Measurements from ENCODE around the gene SLCO3A1.

DNA sequence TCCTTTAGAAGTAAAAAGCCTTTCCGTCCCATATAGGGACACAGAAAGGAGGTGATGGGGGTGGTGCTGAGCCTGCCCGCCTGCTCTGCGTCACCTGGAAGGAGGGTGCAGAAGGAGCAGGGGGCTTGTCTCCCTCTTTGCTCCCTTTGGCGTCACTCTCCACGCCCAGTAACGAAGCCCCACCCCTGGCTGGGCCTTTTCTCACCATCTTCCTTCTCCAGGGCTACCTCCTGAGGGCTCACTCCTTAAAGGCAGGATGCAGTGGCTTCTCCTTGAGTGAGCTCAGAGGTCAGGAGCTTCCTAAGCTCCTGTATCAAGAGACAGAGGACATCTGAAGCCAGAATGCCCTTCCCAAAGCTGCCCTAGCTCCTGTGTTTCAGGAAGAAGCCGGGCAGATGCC, 31.5 kb downstream of the SLCO3A1 start:
- no peak for TF ChIP-seq MAX (CRISPR knock-in tag; IDR thresholded peaks at IDR 0.05)
- TF ChIP-seq CTCF (IDR thresholded peaks at IDR 0.05): no peak
- TF ChIP-seq MYBL2 (CRISPR knock-in tag; IDR thresholded peaks at IDR 0.05): no peak
